ENCODE results near the gene SFXN3.
"Not testable (repeated sequence)": the region's sequence is repeated elsewhere in the genome, so short reads cannot be mapped to it uniquely, and the experiment has no call there.

Gene SFXN3

GRCh38 chr10:101016814-101017213 is 14.2 kb upstream of the SFXN3 start:
- DNase-seq, result no peak

- no peak for DNase-seq
Observed at GRCh38 chr10:101018118-101018599, 12.9 kb upstream of the SFXN3 start.

DNA sequence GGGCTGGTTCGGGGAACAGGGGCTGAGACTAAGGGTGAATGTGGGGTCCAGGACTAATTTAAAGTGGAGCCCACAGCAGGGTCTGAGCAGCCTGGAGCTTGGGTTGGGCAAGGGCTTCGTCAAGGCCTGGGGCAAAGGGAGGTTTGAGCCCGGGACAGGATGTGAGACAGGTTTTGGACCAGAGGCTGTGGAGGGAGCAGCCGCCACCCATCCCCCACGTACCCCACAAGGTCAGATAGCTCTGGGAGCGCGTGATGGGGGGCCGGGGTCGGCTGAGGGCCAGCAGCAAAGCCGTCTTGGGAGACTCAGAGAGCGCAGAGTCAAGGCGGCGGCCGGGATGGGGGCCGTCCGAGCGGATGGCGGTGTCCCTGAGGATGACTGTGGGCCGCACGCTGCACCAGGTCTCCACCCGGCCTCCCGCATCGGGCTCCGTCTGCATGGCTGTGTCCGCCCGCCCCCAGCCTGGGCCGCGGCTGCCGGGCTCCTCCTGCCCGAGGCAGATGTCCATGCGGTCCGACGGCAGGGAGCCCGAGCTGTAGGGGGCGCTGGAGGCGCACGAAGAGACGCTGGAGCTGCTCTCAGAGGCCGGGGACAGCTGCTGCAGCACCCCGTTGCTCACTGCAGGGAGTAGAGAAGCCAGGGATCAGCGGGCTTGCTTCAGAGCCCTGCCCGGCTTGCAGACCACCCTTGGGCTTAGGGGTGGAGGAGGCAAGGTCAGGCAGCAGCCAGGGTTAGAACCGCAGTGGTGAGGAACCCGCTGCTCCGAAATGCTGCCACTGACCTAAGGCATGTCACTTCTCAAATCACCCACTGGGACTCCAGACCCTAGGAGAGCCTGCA is 12.2 kb upstream of the SFXN3 start:
- DNase-seq, result peak; percentile 61

GRCh38 chr10:101019440-101019703 is 11.7 kb upstream of the SFXN3 start:
- no peak for DNase-seq

- DNase-seq, result no peak
Observed at GRCh38 chr10:101020427-101021075, 10.5 kb upstream of the SFXN3 start.

DNA sequence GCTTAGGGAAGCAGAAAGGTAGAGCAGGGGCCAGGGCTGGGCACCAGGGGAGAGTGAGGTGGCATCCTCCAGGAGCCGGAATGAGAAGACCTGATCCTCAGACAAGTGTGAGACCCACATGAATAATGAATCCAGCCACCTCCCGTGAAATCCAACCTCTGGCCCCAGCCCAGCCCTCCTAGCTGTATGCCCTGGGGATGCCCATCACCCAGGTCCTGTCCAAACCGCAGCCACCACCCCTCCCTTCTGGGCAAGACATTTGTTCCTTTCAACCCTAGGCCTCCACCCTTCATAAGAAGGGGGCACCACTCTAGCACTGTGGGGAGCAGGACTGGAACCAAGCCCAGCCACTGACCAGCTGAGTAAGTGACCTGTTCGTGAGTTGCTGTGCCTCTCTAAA is 9.8 kb upstream of the SFXN3 start:
- DNase-seq, result no peak

DNA sequence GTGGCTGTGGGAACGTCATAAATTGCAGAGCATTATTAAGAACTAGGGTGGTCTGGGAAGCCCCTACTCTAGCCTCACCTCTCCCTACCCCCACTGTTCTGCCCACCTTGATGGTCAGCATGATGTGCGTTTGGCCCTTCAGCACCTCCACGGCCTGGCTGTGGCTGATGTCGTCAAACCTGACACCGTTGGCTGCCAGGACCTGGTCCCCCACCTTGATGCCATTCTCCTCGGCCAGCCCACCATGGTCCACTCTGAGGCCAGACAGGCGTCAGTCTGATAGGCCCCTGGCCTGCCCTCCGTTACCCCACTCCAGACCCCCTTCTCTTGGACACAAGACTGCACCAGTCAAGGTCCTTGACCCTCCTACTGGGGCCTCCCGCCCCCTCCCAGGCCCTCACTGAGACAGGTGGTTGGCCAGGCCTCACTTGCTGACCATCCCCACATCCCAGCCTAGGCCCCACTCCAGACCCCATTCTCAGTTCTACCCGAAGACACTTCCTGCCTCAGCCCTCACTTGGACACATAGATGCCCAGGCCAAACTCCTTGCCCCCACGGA is 9.3 kb upstream of the SFXN3 start:
- no peak for DNase-seq

DNA sequence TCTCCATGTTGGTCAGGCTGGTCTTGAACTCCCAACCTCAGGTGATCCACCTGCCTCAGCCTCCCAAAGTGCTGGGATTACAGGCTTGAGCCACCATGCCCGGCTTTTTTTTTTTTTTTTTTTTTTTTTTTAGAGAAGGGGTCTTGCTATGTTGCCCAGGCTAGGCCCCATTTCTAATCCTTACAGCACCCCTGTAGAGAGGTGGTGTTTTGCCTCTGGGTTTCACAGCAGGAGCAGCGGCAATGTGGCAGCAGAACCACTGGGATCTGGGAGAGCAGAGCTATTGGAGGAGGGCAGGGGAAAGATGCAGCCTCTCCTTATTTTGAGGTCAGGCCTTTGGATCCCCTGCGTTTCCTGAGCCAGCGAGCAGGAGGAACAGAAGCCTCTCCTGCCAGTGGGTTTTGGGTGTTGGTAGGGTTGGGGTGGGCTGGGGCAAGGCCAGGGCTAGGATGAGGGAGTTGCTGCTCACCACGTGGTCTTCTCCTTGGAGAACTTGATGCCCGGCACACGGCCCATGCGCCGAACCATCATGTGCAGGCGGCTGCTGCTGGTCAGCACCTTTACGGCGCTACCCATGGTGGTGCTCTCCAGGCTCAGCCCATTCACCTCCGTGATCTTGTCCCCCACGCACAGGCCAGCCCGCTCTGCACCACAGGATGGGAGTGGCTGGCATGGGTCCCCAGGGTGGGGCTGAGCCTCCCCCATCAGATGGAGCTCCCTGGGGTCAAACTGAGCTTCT is 7.9 kb upstream of the SFXN3 start:
- DNase-seq, result no peak

- DNase-seq, result no peak
Observed at GRCh38 chr10:101027106-101027720, 3.8 kb upstream of the SFXN3 start.

DNA sequence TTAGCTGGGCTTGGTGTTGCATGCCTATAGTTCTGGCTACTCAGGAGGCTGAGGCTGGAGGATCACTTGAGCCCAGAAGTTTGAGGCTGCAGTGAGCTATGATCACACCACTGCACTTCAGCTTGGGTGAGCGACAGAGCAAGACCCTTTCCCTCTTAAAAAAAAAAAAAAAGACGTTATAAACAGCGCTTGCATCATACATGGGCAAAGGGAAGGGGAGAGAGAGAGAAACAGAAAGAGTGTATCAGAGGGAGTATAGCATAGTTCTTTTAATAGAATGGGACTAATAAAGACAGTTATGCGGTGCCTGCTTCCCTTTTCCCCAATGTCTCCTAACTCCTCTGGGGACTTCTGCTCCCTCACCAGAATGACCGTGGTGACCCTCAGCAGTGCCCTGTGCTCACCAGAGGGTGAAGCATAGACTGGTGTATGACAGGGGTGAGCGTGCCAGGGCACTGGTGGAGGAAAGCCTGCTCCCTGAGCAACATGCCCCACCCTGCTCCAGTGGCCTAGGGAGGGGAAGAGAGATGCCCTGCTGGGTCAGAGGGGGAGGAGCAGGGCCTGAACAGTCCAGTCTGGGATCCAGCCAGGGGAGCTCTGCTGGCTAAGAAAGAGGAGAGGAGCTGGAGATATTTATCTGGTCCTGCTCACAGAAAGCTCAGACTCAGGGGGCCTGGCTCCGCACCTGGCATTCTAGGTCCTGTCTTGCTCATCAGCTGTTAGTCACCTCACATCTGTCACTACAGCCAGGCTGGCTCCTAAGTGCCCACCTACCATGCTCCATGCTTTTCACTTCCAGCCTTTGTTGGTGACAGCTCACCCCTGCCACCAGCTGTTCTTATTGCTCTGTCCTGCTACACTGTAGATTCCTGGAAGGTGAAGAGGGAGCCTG is 2.3 kb upstream of the SFXN3 start:
- no peak for DNase-seq

DNA sequence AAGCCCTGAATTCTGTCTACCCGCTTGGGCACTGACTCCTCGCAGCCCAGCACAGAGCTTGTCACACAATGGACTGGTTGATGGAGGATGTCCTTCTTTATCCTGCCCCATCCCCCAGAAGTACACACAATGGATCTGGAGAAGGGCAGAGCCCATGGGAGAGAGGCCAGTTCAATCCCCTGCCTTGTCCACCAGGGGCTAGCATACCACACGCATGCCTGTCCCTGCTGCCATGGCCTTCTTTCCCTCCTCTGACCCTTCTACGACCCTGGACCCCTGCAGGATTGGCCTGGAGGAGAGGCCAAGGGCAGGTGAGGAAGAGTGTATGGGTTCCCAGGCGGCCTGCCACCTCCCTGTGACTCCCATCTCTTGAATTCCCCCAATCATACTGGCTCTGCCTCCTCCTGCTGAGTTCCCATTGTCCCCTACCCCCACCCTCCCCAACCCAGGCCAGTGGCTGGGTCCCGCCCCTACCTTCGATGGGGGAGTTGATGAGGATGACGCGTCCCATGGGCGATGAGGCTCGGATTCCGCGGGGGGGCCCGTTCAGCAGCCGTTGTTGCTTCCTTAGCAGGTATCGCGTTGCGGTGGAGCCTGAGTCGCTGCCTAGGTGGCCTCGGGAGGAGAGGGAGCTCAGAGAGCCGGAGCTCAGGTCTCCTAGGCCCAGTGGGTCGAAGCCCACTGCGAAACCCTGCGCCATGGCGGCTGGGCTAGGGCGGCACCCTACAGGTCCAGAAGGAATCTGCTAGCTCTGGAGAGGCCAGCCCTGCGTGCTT is 1.3 kb upstream of the SFXN3 start:
- DNase-seq, result no peak

- DNase-seq, result no peak
Observed at GRCh38 chr10:101030496-101031127, 422 bp upstream of the SFXN3 start.

DNA sequence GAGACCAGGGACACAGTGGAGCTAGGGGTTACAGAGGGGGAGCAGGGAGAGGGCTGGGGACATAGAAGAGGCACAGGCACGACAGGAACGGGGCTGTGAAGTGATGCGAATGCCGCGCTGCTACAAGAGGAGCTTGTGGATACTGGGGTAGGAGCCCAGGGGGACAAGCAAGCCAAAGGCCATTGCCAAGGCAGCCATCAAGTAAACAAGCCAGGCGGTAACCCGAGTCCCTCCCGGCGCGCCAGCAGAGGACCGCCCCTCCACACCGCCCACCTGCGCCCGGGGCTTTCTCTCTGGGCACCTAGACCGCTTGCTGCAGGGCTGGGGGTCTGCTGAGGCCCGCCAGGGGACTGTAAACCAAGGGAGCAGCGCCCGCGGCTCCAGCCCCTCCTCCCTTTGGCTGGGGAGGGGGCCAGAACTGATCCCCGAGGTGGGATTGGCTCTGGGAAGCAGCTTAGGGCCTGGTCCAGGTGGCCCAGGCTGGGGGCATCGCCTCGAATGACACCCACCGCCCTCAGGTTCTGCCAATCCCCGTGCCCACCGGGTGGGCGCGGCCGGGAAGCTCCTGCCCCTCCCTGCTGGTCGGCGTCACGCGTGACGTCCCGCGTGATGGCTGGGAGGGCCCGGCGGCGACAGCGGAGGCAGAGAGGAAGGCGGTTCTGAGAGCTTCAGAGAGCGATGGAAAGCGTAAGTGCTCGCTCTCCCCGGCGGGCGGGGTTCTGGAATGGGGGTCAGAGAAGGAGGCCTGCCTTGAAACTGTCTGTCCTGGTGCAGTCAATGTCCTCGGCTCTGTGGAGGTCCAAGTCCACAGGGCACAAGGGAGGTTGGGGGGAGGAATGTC is 982 bp downstream of the SFXN3 start:
- DNase-seq, result no peak

GRCh38 chr10:101032637-101033224 is 1.7 kb downstream of the SFXN3 start:
- DNase-seq, result peak; percentile 14

GRCh38 chr10:101033276-101033675 is 2.2 kb downstream of the SFXN3 start:
- DNase-seq, result no peak

- DNase-seq, result not testable (repeated sequence)
Observed at GRCh38 chr10:101034404-101034803, 3.4 kb downstream of the SFXN3 start.

DNA sequence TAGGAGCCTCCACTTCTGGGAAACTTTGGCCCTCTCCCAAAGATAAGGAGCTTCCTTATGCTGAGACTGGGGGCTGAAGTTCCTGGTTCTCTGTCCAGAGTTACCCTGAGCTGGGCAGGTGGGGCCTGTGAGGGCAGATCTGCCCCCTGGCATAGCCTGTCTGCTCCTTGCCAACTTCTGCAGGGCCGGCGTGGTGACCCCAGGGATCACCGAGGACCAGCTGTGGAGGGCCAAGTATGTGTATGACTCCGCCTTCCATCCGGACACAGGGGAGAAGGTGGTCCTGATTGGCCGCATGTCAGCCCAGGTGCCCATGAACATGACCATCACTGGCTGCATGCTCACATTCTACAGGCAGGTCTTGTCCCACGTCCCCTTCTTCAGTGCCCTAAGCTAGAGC is 4.3 kb downstream of the SFXN3 start:
- no peak for DNase-seq

GRCh38 chr10:101035916-101036702 is 5.1 kb downstream of the SFXN3 start:
- no peak for DNase-seq

All from GOT3 (cell line).